HG03280 (cell line): ENCODE data around the gene C2orf42.
"Not testable (repeated sequence)": the region's sequence is repeated elsewhere in the genome, so short reads cannot be mapped to it uniquely, and the experiment has no call there.

Source experiments
- ATAC-seq: cut with Tn5 transposase; IDR thresholded peaks from one replicate; pipeline ENCODE4 v1.9.1; 2021; ENCODE audit warnings: mild to moderate bottlenecking, moderate library complexity; ENCODE audit not compliant: unreplicated experiment

The C2orf42 gene

DNA sequence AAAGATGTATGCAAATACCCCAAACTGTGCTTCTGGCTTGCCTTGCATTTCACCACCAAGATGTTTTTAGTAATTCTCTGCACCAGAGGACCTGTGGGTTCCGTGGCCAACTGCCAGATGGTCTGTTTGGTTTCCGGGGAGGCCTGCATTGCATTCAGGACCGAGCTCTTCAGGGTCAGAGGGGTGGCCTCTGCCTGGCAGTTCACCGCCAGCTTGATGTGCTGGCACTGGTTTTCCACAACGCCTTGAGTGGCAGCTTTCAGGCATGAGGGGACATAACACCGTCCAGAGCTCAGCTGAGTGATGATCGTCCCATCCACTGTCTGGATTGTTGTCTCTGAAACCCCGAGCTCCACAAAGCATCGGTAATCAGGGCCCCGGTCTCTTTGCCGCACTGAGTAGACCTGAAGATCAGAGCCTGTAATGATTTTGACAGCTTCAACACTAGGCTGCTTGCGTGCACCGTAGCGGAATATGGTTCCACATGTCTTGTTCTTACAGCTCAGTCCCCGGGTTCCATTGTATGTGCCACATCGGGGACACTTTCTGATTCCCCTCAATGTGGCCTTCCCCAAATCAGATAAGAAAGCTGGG, 9.4 kb downstream of the C2orf42 start:
- ATAC-seq = peak; percentile 80

DNA sequence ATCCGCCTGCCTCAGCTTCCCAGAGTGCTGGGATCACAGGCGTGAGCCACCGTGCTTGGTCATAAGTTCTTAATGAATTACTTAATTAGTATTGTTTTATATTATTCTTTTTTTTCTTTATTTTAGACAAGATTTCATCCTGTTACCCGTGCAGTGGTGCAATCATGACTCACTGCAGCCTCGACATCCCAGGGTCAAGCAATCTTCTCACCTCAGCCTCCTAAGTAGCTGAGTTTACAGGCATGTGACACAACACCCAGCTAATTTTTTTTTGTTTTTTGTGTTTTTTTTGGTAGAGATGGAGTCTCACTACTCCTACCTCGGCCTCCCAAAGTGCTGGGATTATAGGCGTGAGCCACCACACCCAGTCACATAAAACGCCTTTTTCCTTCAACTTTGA, 17.3 kb downstream of the C2orf42 start:
- no peak for ATAC-seq

GRCh38 chr2:70169654-70170245, 21.1 kb downstream of the C2orf42 start:
- ATAC-seq = not testable (repeated sequence)

GRCh38 chr2:70161069-70161534, 29.7 kb downstream of the C2orf42 start:
- ATAC-seq = no peak

DNA sequence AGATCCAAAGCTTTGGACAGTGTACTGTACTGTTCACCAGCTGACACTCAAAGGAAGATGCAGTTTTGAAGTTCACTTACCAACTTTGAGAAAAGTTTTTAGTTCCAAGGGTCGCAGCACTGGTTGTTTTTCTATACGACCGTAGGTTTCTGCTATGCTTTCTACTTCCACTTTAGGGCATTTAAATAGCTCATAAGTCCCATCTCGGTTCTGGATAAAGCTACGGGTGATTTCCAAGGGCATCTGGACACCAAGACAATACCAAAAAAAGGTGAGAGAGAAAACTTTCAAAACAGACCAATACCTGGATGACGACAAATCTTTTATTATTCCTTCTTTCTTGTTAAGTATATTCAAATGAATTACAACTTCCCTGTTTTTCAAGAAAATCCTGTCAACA, 30.3 kb downstream of the C2orf42 start:
- ATAC-seq = no peak

DNA sequence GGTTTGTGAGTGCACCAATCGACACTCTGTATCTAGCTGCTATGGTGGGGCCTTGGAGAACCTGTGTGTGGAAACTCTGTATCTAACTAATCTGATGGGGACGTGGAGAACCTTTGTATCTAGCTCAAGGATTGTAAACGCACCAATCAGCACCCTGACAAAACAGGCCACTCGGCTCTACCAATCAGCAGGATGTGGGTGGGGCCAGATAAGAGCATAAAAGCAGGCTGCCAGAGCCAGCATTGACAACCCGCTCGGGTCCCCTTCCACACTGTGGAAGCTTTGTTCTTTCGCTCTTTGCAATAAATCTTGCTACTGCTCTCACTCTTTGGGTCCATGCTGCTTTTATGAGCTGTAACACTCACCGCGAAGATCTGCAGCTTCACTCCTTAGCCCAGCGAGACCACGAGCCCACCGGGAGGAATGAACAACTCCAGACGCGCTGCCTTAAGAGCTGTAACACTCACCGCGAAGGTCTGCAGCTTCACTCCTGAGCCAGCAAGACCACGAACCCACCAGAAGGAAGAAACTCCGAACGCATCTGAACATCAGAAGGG, 41.6 kb downstream of the C2orf42 start:
- not testable (repeated sequence) for ATAC-seq

DNA sequence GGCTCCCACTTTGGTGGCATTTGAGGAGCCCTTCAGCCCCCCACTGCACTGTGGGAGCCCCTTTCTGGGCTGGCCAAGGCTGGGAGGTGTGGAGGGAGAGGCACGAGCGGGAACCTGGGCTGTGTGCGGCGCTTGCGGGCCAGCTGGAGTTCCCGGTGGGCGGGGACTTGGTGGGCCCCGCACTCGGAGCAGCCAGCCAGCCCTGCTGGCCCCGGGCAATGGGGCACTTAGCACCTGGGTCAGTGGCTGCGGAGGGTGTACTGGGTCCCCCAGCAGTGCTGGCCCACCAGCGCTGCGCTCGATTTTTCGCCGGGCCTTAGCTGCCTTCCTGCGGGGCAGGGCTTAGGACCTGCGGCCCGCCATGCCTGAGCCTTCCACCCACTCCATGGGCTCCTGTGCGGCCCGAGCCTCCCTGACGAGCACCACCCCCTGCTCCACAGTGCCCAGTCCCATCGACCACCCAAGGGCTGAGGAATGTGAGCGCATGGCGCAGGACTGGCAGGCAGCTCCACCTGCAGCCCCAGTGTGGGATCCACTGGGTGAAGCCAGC, 42.5 kb downstream of the C2orf42 start:
- ATAC-seq = not testable (repeated sequence)

DNA sequence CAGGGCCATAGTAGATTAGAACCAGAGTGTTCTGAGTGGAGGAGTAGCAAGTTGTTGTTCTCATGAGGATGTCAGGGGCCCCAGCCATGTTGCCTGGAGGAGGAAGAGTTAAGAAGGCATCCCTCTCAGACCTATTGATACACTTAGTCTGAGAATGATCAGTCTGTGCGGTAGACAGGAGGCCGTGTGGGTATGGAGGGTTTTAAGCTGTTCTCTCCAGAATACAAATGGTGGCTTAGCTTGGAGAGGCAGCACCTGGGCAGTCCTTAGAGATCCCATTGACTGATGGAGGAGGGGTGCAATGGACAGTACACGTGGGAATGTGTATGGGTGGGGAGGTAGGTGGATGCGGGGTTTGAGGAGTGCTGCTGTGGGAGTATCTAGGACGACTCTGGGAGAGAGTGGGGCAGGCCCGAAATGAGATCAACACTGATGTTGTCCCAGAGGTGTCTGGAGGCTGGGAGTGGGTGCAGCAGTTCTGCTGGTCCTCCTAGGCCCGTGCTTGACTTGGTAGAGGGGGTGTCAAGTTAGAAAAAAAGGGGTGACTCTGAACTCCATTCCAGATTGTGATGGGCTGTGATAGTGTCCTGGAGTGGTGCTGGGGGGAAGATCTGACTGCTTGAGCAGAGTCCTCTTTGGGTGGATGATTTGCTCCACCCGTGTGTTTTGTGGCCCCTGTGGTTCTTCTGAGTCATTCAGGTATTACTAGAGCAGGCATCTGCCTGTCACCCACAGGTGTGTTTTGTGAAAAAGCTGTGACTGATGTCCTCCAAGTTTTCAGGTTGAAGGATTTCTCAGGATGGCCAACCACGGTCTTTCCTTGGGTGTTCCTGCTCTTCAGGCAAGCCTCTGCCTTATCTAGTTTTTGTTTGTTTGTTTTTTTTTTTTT, 44.7 kb downstream of the C2orf42 start:
- ATAC-seq = no peak

DNA sequence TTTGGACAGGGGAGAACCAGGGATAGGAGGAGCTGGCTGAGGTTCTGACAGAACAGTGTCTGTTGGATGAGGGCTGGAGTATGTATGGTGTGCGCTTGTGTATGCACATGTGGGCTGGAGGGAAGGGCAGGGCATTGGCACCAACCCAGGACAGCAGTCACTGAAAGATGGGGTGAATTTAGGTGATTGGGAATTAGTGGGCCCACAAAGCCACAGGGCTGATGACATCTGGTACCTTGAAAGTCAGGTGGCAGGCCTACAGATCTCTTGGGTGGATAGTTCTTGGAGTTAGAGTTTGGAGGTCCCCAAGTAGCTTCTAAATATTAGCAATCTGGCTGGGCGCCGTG, 45.7 kb downstream of the C2orf42 start:
- ATAC-seq = no peak

DNA sequence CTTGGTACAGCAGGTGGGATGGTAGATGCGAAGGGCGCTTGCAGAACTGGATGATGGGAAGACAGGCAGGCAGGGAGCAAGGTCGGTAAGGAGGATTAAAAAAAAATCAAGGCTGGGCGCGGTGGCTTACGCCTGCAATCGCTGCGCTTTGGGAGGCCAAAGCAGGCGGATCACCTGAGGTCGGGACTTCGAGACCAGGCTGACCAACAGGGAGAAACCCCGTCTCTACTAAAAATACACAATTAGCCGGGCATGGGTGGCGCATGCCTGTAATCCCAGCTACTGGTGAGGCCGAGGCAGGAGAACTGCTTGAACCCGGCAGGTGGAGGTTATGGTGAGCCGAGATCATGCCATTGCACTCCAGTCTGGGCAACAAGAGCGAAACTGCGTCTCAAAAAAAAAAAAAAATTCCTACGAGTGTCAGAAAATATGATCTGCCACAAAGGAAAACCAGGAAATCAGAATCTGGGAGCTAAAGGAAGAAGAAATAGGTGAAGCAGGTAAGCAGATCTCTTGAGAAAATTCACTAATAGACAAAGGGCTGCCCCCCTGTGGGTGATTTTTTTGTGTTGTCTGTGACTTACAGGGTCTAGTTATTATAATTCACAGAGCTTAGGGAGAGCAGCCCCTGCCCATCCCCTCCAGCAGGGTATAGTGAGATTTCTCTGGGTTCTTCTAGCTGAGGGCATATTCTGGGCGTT, 46.2 kb downstream of the C2orf42 start:
- ATAC-seq = no peak

DNA sequence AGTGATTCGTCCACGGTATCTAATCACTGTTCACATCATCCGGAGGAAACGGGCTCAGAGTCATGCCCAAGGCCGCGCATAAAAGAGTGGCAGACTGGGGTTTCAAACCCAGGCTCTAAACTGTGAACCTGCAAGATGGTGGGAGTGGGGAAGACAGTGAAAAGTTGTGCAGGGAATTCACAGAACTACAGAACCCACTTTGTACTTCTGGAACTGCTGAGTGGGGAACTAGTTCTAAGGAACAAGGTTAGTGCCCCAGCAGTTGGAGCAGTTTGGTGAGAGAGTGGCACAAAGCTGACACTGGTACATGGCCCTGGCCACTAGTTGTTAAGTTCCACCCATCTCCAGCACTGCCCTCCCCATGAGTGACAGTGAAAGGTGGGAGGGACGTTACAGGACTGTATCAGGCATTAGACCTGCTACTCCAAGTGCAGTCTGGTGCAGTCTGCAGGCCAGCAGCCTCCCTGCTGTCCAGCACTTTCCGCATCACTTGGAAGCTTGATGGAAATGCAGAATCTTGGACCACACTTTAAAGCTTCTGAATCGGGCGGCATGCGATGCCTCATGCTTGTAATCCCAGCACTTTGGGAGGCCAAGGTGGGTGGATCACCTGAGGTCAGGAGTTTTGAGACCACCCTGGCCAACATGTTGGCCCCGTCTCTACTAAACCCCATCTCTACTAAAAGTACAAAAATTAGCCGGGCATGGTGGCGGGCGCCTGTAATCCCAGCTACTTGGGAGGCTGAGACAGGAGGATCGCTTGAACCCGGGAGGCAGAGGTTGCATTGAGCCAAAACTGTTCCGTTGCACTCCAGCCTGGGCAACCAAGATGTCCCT, 47.3 kb downstream of the C2orf42 start:
- ATAC-seq = no peak

DNA sequence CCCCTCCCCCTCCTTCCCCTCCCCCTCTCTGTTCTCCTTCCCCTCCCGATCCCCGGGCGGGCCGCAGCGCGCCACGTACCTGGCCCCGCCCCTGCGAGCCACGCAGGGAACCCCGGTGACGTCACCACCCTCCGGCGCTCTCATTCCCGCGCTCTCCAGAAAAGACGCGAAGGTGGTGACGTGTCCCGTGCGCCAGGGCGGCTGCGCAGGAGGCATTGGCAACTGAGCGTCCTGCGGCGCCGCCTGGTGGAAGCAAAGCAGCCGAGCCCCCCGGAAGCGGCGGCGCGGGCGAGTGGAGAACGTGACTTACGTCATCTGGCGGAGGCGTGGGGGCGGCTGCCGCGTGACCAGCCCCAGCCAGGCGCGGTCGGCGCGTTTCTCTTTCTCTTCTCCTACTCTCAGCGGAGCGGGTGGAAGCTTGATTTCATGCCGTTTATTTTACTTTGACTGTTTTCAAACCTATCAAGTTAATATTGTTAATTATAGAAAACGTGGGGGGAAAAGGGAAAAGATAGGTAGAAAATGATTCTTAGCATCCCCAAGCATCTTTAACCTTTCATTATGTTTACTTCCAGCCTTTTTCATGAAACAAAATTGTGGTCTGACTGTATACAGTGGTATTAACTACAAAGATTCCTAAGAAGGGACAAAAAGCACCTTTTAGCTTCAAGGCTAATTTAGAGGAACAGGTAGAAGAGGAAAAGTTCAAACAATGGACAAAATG, 48.1 kb downstream of the C2orf42 start:
- ATAC-seq = peak; percentile 72

- ATAC-seq = peak; percentile 46
Measured at GRCh38 chr2:70141902-70142589, 48.8 kb downstream of the C2orf42 start.

GRCh38 chr2:70141212-70141901, 49.5 kb downstream of the C2orf42 start:
- ATAC-seq = peak; percentile 31

DNA sequence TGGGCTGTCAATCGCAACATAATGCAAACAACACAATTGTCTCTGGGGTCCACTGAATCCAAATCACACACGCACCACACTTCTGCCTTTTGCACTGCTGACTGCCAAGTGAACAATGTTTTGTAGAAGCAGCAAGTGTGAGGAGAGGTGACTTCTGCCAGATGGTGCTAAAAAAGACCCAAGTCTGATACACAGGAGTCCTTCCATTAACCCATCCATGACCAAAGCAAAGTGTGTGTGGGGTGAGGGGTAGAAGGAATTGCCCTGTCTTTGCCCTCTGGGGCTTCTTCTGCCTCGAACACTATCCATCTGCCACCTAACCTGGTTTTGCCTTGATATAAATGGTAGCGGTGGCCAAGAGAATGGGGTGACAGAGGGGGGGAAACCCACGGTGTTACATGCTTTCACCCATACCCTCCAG, 50.0 kb downstream of the C2orf42 start:
- no peak for ATAC-seq

DNA sequence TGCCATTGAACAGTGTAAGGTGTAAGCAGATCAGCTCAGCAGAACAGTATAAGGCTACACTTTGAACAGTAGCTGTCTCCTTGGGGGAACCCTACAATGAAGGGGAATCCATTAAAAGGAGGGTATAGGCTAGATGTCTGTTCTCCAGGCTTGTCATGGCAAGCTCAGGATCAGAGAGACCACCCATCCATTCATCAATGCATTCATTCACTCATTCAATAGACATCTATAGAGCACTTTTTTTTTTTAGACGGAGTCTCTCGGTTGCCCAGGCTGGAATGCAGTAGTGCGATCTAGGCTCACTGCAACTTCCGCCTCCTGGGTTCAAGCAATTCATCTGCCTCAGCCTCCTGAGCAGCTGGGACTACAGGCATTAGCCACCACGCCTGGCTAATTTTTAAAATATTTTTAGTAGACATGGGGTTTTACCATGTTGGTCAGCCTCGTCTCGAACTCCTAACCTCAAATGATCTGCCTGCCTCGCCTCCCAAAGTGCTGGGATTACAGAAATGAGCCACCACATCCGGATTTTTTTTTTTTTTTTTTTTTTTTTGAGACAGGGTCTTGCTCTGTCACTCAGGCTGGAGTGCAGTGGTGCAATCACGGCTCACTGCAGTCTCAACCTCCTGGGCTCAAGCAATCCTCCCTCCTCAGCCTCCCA, 56.4 kb downstream of the C2orf42 start:
- not testable (repeated sequence) for ATAC-seq

- ATAC-seq = no peak
Measured at GRCh38 chr2:70133491-70134322, 57.1 kb downstream of the C2orf42 start.
